ENCODE results near the gene ONECUT2. TPM values are rescaled to one million over a fixed set of nuclear protein-coding genes. Genes with fewer than 3 reads are reported as not detected.
A peak's percentile ranks its signal among the peaks of the same experiment; 100 is the strongest.

Gene ONECUT2
- polyA plus RNA-seq, 3 donors: 0.10 to 0.14 (median 0.12) TPM

DNA sequence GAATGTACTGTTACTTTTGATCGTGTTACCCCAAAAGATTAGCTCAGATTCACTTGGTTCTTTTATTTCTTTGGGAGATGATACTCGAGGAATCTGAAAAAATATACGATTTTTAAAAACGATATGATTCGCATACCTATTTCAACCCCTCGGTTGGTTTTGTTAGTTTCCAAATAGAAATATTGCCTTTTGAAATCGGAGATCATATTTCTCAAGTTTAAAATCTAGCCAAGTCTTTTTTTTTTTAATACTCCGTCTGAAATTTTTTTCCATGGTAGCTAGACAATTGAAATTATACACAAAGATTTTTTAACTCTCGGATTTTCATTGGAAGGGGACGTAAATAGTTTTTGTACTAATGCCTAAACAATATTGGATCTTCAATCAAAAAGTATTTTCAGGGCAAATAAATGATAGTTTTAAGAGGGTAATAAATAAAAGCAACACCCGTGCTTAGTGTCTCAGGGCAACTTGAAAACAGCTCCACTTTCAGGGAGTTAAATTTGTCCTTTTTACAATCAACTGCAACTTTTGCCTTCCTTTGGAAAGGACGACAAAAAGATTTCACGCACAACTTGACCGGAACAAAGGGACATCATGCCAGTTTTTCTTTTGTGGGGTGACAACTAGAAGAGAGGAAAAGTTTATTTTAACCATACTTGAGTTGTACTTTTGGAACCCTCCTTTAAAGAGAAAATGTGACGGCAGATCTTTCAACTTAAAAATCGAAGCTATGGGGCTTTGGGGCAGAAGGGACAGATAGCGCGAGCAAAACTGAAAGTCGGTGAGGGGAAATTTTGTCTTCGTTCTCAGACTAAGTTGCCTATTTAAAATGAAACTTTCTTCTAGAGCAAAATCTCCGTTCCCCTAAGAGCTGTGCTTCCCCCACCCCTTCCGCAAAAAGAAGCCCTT is 5.8 kb upstream of the ONECUT2 start:
- no peak for DNase-seq (ENCODE audit: extremely low read depth in 1 of 11, low read depth in 9 of 11, low spot score in 4 of 11)

DNA sequence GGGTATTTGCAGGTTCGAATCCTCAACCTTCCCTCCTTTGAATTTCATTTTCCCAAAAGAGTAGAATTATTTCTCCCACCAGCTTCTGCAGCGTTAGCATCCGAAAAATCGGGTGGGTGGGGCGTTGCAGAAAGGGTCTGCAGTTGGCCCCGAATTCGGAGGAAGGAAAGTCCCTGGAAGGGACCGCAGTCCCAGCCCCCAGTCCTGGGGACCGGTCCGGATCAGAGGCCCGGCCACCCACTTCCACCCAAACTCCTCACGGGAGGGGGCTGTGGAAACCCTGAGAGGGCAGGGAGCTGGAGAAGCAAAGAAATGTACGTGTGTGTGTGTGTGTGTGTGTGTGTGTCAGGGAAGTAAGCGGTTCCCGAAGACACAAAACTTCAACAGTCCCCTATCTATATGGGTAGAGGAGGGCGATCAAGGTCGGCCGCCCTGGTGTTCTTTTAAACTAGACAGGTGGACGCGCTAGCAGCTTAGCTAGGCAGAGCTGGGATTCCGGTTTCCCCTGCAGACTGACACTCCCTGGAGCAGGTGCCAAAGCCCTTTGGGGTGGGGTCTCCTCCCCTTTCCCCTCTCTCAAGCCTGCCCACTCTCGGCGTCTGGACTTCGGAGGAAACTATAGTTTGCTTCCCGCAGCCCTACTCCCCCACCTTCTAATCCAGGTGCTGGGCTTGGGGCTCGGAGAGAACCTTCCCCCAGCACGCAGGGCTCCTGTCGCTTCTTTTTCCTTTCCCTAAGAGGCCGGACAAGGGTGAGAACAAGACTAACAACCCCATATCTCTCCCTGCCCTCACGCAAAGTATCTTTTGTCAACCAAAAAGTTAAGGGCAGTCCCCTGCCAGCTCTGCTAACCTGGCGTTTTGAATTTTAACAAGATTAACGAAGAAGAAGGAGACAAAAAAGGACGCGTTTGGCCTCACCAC is 4.8 kb upstream of the ONECUT2 start:
- DNase-seq (ENCODE audit: extremely low read depth in 1 of 11, low read depth in 9 of 11, low spot score in 4 of 11): no peak

DNA sequence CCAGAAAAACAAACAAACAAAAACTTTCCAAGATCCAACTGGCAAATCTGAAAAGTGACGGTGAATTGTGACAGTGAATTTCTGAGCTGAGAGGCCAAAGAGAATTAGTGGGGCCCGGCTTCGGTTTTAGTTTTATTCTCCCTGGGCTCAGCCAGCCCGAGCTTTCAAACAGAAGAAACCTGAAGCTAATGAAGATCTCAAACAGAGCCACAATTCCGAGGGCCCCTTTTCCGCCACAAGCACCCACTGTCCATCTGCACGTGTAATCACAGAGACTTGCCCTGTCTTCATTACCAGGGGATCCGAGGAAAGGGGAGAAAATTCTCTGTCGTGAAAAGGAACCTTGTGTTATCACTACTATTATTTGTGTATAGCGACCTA is 4.2 kb upstream of the ONECUT2 start:
- no peak for DNase-seq (ENCODE audit: extremely low read depth in 1 of 11, low read depth in 9 of 11, low spot score in 4 of 11)

DNA sequence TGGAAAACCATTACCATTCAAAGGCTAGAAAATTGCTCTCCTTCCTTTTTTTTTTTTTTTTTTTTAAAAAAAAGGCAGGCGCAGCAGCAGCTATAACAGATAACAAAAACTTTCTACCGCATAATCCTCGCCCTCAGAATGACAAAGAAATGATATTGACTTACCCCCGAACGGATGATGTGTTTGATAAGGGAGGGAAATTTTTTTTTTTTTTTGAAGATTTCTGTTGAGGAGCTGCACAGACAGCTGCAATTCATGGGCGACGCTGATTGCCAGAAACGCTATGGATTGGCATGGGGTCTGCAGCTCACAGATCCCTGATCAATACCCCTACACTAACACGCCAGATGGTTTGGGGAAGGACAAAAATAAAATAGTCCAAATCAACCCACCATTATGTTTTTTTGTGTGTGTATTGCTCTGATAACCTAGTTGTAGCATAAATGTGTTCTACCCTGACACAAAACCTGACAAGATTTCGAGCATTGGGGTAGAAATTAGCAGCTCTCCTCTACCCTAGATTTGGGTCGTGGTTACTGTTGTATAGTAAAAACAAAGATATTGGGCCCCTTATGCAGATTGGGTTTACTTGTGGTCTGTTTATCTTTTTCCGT is 3.6 kb upstream of the ONECUT2 start:
- no peak for DNase-seq (ENCODE audit: extremely low read depth in 1 of 11, low read depth in 9 of 11, low spot score in 4 of 11)

DNA sequence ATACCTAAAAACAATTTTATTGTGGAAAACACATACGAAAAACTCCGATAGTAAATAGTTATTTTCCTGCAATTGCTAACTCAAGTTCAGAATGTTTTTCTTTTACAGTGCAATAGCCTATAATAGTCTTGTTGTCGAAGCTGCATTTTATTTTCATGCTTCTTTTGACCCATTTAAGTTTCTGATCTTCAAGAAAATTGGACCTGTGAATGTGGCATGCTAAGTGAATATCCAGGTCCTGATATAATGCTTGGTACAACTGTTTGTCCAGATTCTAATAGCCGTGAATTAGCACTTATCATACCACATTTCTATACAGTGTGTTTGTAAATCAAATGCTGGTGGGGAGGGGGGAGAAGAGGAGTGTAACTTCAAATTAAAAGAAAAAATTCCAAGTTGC is 3.0 kb upstream of the ONECUT2 start:
- no peak for DNase-seq (ENCODE audit: extremely low read depth in 1 of 11, low read depth in 9 of 11, low spot score in 4 of 11)

DNA sequence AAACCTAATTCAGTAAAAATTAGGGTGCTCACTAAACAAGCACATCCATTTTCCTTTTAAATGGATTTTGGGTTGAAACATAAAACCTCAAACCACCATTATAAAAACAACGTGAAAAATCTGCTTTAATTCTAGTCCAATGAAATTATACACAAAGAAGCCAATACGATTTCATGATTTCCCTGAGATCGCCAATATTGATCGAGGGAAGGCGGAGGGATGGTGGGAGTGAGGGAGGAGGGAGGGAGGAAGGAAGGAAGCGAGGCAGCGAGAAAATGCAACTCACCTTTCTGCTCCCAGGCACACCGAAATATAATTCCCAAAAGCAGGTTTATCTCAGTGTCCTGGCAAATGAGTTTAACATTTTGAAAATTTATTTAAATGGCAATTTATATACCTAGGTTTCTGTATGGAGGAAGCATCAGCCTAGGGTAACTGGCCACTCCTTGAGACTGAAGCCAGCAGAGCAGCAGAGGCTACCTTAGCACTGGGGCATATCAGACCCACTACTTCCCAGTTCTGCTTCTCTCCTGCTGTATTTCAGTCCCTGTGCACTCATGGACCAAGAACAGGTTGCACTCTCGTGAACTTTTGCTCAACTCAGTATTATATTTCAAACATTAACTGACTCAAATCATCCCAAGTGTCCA is 2.3 kb upstream of the ONECUT2 start:
- DNase-seq (ENCODE audit: extremely low read depth in 1 of 11, low read depth in 9 of 11, low spot score in 4 of 11): no peak

DNA sequence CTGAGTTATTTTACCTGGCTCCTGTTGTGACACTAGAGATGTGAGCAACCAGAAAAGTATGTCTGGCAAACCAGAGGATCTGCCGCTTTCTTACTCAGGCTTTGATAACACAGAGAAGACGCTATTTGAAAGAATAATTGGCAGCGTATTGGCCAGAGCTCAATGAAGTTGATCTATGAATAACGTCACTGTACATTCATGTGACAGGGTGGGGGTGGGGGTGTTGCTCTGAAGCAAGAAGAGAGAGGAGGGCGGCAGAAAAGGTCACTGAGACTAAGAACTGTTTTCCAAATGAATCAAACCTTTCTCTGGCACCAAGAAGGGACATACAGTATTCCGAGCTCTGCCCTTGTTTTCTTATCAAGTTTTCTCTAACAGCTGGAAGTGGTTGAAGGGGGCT is 1.7 kb upstream of the ONECUT2 start:
- no peak for DNase-seq (ENCODE audit: extremely low read depth in 1 of 11, low read depth in 9 of 11, low spot score in 4 of 11)

DNA sequence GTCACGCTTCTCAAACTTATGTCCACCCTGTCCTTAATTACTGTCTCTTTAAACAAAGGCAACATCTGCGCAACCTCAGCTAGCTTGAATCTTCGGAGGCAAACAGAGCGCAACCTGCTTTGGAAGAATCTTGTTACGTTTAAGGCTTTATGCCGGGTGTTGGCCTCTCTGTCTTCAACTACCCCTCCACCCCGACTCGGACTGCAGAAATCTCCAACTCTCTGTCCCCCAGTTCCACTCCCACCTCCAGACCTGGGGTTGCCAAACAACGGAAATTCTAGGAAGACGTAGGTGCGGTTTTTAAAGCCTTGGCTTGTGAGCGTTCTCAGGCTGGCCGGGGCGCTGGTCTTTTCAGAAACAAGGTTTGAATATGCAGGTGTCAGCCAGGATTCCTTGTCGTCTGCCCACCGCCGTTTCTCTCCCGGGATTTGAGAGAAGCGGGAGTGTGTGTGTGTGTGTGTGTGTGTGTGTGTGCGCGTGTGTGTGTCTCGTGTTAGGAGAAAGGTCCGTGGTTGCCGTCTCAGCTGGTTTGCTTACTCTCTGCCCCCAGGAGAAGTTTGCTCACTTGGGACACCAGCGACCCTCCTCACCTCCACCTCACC is 1.1 kb upstream of the ONECUT2 start:
- no peak for DNase-seq (ENCODE audit: extremely low read depth in 1 of 11, low read depth in 9 of 11, low spot score in 4 of 11)

DNA sequence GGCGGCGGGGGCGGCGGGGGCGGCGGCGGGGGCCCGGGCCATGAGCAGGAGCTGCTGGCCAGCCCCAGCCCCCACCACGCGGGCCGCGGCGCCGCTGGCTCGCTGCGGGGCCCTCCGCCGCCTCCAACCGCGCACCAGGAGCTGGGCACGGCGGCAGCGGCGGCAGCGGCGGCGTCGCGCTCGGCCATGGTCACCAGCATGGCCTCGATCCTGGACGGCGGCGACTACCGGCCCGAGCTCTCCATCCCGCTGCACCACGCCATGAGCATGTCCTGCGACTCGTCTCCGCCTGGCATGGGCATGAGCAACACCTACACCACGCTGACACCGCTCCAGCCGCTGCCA is 644 bp downstream of the ONECUT2 start:
- DNase-seq (ENCODE audit: extremely low read depth in 1 of 11, low read depth in 9 of 11, low spot score in 4 of 11): no peak

DNA sequence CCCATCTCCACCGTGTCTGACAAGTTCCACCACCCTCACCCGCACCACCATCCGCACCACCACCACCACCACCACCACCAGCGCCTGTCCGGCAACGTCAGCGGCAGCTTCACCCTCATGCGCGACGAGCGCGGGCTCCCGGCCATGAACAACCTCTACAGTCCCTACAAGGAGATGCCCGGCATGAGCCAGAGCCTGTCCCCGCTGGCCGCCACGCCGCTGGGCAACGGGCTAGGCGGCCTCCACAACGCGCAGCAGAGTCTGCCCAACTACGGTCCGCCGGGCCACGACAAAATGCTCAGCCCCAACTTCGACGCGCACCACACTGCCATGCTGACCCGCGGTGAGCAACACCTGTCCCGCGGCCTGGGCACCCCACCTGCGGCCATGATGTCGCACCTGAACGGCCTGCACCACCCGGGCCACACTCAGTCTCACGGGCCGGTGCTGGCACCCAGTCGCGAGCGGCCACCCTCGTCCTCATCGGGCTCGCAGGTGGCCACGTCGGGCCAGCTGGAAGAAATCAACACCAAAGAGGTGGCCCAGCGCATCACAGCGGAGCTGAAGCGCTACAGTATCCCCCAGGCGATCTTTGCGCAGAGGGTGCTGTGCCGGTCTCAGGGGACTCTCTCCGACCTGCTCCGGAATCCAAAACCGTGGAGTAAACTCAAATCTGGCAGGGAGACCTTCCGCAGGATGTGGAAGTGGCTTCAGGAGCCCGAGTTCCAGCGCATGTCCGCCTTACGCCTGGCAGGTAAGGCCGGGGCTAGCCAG is 1.2 kb downstream of the ONECUT2 start:
- no peak for DNase-seq (ENCODE audit: extremely low read depth in 1 of 11, low read depth in 9 of 11, low spot score in 4 of 11)

DNA sequence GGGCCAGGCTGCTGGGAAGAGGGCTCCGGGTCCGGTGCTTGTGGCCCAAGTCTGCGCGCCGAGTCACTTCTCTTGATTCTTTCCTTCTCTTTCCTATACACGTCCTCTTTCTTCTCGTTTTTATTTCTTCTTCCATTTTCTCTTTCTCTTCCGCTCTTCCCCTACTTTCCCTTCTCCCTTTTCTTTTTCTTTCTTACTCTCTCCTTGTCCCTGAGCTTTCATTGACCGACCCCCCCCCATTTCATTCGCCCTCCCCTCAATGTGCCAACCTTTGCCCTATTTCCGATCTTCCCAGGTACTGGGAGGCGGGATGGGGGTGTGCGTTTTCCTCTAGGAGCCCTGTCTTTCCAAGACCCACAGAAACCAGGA is 1.8 kb downstream of the ONECUT2 start:
- no peak for DNase-seq (ENCODE audit: extremely low read depth in 1 of 11, low read depth in 9 of 11, low spot score in 4 of 11)

DNA sequence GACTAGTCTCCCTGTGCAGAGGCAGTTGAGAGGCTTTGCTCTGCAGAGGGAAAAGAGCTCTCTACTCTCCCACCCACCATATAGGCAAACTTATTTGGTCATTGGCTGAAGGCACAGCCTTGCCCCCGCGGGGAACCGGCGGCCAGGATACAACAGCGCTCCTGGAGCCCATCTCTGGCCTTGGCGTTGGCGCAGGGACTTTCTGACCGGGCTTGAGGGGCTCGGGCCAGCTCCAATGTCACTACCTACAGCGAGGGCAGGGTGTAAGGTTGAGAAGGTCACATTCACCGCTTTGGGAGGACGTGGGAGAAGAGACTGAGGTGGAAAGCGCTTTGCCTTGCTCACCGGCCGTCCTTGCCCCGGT is 2.2 kb downstream of the ONECUT2 start:
- DNase-seq (ENCODE audit: extremely low read depth in 1 of 11, low read depth in 9 of 11, low spot score in 4 of 11): no peak

DNA sequence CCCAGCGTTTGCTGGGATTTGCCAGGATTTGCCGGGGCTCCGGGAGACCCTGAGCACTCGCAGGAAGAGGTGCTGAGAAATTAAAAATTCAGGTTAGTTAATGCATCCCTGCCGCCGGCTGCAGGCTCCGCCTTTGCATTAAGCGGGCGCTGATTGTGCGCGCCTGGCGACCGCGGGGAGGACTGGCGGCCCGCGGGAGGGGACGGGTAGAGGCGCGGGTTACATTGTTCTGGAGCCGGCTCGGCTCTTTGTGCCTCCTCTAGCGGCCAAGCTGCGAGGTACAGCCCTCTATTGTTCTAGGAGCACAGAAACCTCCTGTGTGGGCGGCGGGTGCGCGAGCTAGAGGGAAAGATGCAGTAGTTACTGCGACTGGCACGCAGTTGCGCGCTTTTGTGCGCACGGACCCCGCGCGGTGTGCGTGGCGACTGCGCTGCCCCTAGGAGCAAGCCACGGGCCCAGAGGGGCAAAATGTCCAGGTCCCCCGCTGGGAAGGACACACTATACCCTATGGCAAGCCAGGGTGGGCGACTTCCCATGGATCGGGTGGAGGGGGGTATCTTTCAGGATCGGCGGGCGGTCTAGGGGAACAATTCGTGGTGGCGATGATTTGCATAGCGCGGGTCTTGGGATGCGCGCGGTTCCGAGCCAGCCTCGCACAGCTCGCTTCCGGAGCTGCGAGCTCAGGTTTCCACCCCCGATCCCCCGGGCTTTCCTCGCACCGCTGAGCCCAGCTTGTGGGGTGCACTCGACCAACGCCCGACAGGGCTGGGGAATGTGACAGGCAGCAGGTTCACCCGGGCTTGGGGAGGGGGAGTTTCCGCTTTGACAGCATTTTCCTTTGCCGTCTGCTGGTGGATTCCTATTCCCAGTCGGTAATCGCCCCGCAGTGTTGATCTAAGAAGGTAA is 2.8 kb downstream of the ONECUT2 start:
- peak in 2 of 11 donors; percentile 57 to 59 for DNase-seq (ENCODE audit: extremely low read depth in 1 of 11, low read depth in 9 of 11, low spot score in 4 of 11)

DNA sequence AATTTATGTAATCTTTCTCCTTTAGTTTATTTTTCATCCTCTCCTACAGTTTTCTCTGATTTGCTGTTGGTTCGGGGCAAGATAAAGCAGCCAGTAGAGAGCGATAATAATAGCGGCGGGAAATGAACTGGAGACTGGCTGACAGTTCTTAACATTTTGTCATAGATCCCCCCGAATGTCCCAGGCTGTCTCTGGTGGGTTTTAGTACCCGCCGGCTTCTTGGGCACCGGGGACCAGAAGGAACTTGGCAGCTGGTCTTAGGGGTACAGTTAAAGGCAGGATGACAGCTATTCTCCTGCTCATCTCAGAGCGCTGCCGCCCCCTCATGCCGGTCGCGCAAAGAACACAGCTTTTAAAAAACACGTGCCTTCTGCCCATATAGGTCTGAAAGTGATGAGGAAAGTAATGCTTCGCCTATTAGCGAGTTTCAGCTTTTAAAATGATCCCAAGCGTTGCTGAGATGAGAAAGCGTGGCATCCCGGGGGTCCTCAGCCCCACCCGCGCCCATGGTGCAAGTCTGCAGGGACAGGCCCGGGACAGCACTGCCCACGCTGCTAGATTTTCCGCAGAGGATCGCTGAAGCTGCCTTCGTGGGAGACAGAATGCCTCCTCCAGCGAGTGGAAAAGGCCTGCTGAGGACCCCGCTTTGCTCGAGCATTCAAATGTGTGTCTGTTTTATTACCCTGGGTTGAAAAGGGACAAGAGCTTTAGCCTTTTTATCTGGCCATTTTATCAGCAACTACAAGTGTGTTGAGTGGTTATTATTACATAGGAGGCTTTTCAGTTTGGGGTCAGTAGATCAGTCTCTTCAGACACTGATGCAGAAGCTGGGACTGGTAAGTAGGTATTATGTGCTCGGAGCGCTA is 3.8 kb downstream of the ONECUT2 start:
- DNase-seq (ENCODE audit: extremely low read depth in 1 of 11, low read depth in 9 of 11, low spot score in 4 of 11): no peak

DNA sequence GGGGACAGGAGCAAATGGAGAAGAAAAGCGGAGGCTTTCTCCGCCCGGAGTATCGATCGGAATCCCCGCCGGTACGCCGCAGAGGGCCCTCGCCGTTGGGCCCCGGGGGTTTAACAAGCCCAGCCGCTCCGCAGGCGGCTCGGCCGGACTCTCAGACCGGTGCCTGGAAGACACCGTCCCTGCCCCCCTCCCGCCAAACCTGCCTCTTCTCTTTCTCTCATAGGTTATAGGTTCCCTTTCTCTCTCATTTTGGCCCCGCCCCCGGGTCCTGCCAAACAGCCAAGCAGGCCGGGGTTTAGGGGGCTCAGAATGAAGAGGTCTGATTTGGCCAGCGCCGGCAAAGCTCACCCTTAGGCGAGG is 4.4 kb downstream of the ONECUT2 start:
- no peak for DNase-seq (ENCODE audit: extremely low read depth in 1 of 11, low read depth in 9 of 11, low spot score in 4 of 11)

DNA sequence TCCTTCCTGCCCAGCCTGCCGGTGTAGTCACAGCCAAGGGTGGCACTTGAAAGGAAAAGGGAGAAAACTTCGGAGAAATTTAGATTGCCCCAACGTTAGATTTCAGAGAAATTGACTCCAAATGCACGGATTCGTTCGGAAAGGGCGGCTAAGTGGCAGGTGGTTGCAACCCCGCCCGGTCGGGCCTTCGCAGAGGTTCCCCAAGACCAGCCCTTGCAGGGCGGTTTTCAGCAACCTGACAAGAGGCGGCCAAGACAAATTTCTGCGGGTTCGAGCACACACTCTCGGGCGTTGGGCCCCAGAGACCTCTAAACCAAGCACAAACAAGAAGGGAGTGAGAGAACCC is 4.8 kb downstream of the ONECUT2 start:
- DNase-seq (ENCODE audit: extremely low read depth in 1 of 11, low read depth in 9 of 11, low spot score in 4 of 11): no peak
